Coronary artery (tissue), 2 donors: Measurements from ENCODE around the gene SPATA6L.
A peak's percentile ranks its signal among the peaks of the same experiment; 100 is the strongest.
"Not testable (repeated sequence)": the region's sequence is repeated elsewhere in the genome, so short reads cannot be mapped to it uniquely, and the experiment has no call there.

Source experiments
- DNase-seq: peaks from one replicate; pipeline ENCODE4 v3.0.0-alpha.2; 2017; ENCODE audit warnings: low spot score
- H3K27ac ChIP-seq, 2 donors: fragments of 200-600 bp; sonication (generic); one replicate each; pipeline ENCODE4 v1.5.1; 2016 to 2019
- H3K4me3 ChIP-seq: fragments of 200-600 bp; sonication (generic); 2 replicates; pipeline ENCODE4 v1.5.1; 2016; ENCODE audit warnings: mild to moderate bottlenecking, moderate library complexity
- TF ChIP-seq, protein P1 (sequence below): fragments of 200-600 bp; sonication (generic); IDR thresholded peaks from one replicate; pipeline ENCODE4 v1.5.1; 2019; ENCODE audit warnings: antibody characterized with exemption

SPATA6L gene

DNA sequence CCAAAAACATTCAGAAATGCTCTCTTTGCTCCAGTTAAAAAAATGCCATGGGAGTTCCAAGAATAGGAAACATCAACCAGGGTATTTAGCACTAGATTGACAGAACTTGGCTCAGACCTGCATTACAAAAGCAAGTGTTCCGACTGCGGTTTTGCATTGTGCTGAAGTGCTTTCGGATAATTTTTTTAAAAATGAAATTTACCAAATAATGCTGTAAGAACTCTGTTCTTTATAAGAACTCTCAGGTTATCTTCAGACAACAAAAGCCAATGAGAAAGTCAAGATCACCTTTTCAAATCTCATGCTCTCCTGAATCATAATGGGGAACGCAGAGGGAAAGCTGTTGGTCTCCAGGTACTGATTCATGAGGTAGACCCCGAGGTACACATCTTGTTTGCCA is 4.7 kb downstream of the SPATA6L start:
- DNase-seq: no peak
- TF ChIP-seq, protein P1, sequence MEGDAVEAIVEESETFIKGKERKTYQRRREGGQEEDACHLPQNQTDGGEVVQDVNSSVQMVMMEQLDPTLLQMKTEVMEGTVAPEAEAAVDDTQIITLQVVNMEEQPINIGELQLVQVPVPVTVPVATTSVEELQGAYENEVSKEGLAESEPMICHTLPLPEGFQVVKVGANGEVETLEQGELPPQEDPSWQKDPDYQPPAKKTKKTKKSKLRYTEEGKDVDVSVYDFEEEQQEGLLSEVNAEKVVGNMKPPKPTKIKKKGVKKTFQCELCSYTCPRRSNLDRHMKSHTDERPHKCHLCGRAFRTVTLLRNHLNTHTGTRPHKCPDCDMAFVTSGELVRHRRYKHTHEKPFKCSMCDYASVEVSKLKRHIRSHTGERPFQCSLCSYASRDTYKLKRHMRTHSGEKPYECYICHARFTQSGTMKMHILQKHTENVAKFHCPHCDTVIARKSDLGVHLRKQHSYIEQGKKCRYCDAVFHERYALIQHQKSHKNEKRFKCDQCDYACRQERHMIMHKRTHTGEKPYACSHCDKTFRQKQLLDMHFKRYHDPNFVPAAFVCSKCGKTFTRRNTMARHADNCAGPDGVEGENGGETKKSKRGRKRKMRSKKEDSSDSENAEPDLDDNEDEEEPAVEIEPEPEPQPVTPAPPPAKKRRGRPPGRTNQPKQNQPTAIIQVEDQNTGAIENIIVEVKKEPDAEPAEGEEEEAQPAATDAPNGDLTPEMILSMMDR: no peak
- Histone ChIP-seq H3K27ac (peak overlapping the region; percentile 84 to 86), H3K4me3 (peak overlapping the region; percentile 81)

- Histone ChIP-seq H3K27ac (peak overlapping the region in 1 of 2 donors; percentile 84), H3K4me3 (no peak overlapping the region)
- TF ChIP-seq, protein P1: no peak
- no peak for DNase-seq
These were observed 5.1 kb downstream of the SPATA6L start for GRCh38 chr9:4661165-4661564.

- DNase-seq, H3K27ac ChIP-seq, H3K4me3 ChIP-seq: not testable (repeated sequence)
These were observed 5.6 kb downstream of the SPATA6L start for GRCh38 chr9:4660665-4661064.

- Histone ChIP-seq H3K4me3 (no peak overlapping the region), H3K27ac (no peak overlapping the region)
- TF ChIP-seq, protein P1: no peak
- no peak for DNase-seq
These were observed 8.7 kb downstream of the SPATA6L start for GRCh38 chr9:4657426-4658159.

DNA sequence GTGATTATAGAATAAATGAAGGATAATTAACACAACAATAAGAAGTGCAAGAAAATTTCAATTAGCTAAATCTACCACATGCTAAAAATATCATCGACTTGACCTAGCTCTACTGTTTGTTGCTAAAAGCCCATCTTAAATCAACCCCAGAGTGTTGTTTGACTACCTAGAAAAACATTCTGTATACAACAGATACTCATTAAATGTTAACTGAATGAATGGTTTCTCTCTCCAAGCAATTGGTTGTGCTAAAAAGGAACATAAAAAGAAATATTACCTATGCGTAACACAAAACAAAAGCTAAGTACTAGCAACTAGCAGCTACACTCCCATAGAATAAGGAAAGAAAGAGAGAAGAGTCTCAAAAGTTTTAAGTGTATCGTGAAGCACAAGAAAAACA is 9.7 kb downstream of the SPATA6L start:
- TF ChIP-seq, protein P1: no peak
- no peak for DNase-seq
- Histone ChIP-seq H3K27ac (no peak overlapping the region), H3K4me3 (no peak overlapping the region)

DNA sequence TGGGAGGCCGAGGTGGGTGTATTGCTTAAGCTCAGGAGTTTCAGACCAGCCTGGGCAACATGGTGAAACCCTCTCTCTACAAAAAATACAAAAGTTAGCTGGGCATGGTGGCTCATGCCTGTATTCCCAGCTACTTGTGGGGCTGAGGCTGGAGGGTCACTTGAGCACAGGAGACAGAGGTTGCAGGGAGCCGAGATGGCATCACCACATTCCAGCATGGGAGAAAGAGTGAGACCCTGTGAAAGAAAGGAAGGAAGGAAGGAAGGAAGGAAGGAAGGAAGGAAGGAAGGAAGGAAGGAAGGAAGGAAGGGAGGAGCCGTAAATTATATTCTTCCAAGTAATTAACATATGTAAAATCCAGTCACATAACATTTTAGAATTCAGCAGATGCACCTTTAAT is 10.1 kb downstream of the SPATA6L start:
- not testable (repeated sequence) for H3K4me3 ChIP-seq, H3K27ac ChIP-seq, DNase-seq

GRCh38 chr9:4654538-4654937 is 11.7 kb downstream of the SPATA6L start:
- TF ChIP-seq, protein P1: no peak
- H3K4me3 ChIP-seq: no peak overlapping the region
- H3K27ac ChIP-seq: no peak overlapping the region
- DNase-seq: no peak

- Histone ChIP-seq H3K27ac (no peak overlapping the region), H3K4me3 (no peak overlapping the region)
- TF ChIP-seq, protein P1: no peak
- DNase-seq: no peak
These were observed 12.2 kb downstream of the SPATA6L start for GRCh38 chr9:4654084-4654483.
